Measurements from ENCODE around the gene KCNQ5. TPM values are rescaled to one million over a fixed set of nuclear protein-coding genes. Genes with fewer than 3 reads are reported as not detected.

The KCNQ5 gene
- total and polyA plus RNA-seq, 10 of the 15 experiments (the other 5 are each of a cell fraction or from before 2014, with no cell fraction given): 0.60 to 16.2 (median 3.2) TPM

DNA sequence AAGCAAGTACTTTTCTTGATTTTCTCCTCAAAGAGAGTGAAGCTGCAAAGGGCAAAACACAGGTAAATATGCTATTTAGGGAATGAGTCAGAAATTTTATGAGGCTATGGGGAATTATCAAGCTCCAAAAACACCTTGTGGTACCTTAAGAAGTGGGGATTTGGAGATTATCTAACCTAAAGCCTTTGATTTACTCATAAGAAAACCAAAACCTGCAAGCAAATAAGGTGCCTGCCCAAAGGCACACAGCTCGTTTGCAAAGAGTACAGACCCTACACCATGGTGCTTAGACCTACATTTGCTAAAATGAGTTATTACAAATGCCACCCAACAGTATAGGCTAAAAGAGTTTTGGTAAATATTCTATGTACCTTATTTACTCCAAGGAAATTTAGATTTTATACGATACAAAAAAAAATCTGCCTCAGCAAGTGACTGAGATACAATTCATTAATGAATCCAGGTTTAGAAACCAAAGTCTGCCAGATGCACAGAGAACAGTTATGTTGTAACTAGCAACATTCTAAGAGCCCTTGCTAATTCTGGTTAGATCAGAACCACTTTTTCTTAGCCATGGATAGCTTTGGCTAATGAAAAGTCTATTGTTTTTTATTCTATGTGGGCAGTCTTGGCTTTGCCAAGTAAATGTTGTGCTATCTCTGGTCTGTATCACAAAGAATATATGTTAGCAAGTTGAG, 501.9 kb downstream of the KCNQ5 start (continued):
- TF ChIP-seq GATAD2B (conservative IDR thresholded peaks at IDR 0.05; ENCODE audit: low read depth) (no peak), RCOR1 (conservative IDR thresholded peaks at IDR 0.05; ENCODE audit: low read depth, low read length) (no peak), SUPT20H (IDR thresholded peaks at IDR 0.05; ENCODE audit: borderline replicate concordance, control insufficient read depth, low read depth, low read length) (no peak), LARP7 (IDR thresholded peaks at IDR 0.05) (no peak), FOXM1 (IDR thresholded peaks at IDR 0.05; ENCODE audit: low read depth, low read length) (no peak), DPF2 (IDR thresholded peaks at IDR 0.05) (0 out of 2 replicates have a peak, but pooled peaks have one; percentile 38), YBX1 (IDR thresholded peaks at IDR 0.05) (no peak), MYC (IDR thresholded peaks at IDR 0.05; ENCODE audit: insufficient read depth, insufficient read length, insufficient replicate concordance, low read length, severe bottlenecking) (no peak), CBX5 (IDR thresholded peaks at IDR 0.05; ENCODE audit: low read depth) (no peak), JUNB (IDR thresholded peaks at IDR 0.05) (peak; percentile 66), CHD4 (IDR thresholded peaks at IDR 0.05) (no peak), NR2C1 (IDR thresholded peaks at IDR 0.05) (no peak), CHD2 (IDR thresholded peaks at IDR 0.05; ENCODE audit: borderline replicate concordance, low read depth, low read length) (no peak), MEF2B (IDR thresholded peaks at IDR 0.05; ENCODE audit: partially characterized antibody, poor library complexity, severe bottlenecking) (peak; percentile 33), ESRRA (IDR thresholded peaks at IDR 0.05; ENCODE audit: low read length) (no peak), KLF5 (IDR thresholded peaks at IDR 0.05; ENCODE audit: partially characterized antibody) (no peak), EED (IDR thresholded peaks at IDR 0.05; ENCODE audit: low read depth) (no peak)
- TF ChIP-seq, protein P1, sequence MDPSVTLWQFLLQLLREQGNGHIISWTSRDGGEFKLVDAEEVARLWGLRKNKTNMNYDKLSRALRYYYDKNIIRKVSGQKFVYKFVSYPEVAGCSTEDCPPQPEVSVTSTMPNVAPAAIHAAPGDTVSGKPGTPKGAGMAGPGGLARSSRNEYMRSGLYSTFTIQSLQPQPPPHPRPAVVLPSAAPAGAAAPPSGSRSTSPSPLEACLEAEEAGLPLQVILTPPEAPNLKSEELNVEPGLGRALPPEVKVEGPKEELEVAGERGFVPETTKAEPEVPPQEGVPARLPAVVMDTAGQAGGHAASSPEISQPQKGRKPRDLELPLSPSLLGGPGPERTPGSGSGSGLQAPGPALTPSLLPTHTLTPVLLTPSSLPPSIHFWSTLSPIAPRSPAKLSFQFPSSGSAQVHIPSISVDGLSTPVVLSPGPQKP (IDR thresholded peaks at IDR 0.05; ENCODE audit: low read depth, low read length): no peak
- TF ChIP-seq, protein P2, sequence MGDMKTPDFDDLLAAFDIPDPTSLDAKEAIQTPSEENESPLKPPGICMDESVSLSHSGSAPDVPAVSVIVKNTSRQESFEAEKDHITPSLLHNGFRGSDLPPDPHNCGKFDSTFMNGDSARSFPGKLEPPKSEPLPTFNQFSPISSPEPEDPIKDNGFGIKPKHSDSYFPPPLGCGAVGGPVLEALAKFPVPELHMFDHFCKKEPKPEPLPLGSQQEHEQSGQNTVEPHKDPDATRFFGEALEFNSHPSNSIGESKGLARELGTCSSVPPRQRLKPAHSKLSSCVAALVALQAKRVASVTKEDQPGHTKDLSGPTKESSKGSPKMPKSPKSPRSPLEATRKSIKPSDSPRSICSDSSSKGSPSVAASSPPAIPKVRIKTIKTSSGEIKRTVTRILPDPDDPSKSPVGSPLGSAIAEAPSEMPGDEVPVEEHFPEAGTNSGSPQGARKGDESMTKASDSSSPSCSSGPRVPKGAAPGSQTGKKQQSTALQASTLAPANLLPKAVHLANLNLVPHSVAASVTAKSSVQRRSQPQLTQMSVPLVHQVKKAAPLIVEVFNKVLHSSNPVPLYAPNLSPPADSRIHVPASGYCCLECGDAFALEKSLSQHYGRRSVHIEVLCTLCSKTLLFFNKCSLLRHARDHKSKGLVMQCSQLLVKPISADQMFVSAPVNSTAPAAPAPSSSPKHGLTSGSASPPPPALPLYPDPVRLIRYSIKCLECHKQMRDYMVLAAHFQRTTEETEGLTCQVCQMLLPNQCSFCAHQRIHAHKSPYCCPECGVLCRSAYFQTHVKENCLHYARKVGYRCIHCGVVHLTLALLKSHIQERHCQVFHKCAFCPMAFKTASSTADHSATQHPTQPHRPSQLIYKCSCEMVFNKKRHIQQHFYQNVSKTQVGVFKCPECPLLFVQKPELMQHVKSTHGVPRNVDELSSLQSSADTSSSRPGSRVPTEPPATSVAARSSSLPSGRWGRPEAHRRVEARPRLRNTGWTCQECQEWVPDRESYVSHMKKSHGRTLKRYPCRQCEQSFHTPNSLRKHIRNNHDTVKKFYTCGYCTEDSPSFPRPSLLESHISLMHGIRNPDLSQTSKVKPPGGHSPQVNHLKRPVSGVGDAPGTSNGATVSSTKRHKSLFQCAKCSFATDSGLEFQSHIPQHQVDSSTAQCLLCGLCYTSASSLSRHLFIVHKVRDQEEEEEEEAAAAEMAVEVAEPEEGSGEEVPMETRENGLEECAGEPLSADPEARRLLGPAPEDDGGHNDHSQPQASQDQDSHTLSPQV (IDR thresholded peaks at IDR 0.05): no peak
- TF ChIP-seq, protein P3, sequence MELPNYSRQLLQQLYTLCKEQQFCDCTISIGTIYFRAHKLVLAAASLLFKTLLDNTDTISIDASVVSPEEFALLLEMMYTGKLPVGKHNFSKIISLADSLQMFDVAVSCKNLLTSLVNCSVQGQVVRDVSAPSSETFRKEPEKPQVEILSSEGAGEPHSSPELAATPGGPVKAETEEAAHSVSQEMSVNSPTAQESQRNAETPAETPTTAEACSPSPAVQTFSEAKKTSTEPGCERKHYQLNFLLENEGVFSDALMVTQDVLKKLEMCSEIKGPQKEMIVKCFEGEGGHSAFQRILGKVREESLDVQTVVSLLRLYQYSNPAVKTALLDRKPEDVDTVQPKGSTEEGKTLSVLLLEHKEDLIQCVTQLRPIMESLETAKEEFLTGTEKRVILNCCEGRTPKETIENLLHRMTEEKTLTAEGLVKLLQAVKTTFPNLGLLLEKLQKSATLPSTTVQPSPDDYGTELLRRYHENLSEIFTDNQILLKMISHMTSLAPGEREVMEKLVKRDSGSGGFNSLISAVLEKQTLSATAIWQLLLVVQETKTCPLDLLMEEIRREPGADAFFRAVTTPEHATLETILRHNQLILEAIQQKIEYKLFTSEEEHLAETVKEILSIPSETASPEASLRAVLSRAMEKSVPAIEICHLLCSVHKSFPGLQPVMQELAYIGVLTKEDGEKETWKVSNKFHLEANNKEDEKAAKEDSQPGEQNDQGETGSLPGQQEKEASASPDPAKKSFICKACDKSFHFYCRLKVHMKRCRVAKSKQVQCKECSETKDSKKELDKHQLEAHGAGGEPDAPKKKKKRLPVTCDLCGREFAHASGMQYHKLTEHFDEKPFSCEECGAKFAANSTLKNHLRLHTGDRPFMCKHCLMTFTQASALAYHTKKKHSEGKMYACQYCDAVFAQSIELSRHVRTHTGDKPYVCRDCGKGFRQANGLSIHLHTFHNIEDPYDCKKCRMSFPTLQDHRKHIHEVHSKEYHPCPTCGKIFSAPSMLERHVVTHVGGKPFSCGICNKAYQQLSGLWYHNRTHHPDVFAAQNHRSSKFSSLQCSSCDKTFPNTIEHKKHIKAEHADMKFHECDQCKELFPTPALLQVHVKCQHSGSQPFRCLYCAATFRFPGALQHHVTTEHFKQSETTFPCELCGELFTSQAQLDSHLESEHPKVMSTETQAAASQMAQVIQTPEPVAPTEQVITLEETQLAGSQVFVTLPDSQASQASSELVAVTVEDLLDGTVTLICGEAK (IDR thresholded peaks at IDR 0.05; ENCODE audit: borderline replicate concordance): no peak
- TF ChIP-seq, protein P4, sequence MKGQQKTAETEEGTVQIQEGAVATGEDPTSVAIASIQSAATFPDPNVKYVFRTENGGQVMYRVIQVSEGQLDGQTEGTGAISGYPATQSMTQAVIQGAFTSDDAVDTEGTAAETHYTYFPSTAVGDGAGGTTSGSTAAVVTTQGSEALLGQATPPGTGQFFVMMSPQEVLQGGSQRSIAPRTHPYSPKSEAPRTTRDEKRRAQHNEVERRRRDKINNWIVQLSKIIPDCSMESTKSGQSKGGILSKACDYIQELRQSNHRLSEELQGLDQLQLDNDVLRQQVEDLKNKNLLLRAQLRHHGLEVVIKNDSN (IDR thresholded peaks at IDR 0.05; ENCODE audit: borderline replicate concordance, extremely low read length, insufficient read depth, low read depth, low read length): no peak

Data from GM12878 (cell line).